H9 (cell line): ENCODE measurements around the gene WDR74. TPM values are rescaled to one million over a fixed set of nuclear protein-coding genes. Genes with fewer than 3 reads are reported as not detected.

Experiments
- DNase-seq: peaks from one replicate; pipeline ENCODE4 v3.0.0-alpha.2; 2017
- H2AFZ ChIP-seq: one replicate; pipeline ENCODE4 v1.6.1; 2013; ENCODE audit warnings: mild to moderate bottlenecking, low read length, control low read depth, moderate library complexity
- H2AK5ac ChIP-seq: 2 replicates; pipeline ENCODE4 v1.6.1; 2013; ENCODE audit warnings: low read length, control low read depth, mixed read lengths; ENCODE audit not compliant: insufficient read length
- H2BK120ac ChIP-seq: one replicate; pipeline ENCODE4 v1.6.1; 2013; ENCODE audit warnings: low read depth, mild to moderate bottlenecking, low read length, control low read depth, inconsistent platforms; ENCODE audit not compliant: poor library complexity, severe bottlenecking
- H2BK12ac ChIP-seq: 2 replicates; pipeline ENCODE4 v1.6.1; 2013; ENCODE audit warnings: low read length, control low read depth, mixed read lengths, low read depth; ENCODE audit not compliant: insufficient read length
- H2BK15ac ChIP-seq: 2 replicates; pipeline ENCODE4 v1.6.1; 2013; ENCODE audit warnings: low read depth, low read length, control low read depth
- H2BK20ac ChIP-seq: one replicate; pipeline ENCODE4 v1.6.1; 2013; ENCODE audit warnings: low read depth, mild to moderate bottlenecking, low read length, control low read depth, inconsistent platforms; ENCODE audit not compliant: poor library complexity, severe bottlenecking
- H2BK5ac ChIP-seq: 2 replicates; pipeline ENCODE4 v1.6.1; 2013; ENCODE audit warnings: low read length, control low read depth, mixed read lengths; ENCODE audit not compliant: insufficient read length
- H3K14ac ChIP-seq: 2 replicates; pipeline ENCODE4 v1.6.1; 2013; ENCODE audit warnings: low read length, control low read depth; ENCODE audit not compliant: insufficient read depth
- H3K18ac ChIP-seq: 2 replicates; pipeline ENCODE4 v1.6.1; 2013; ENCODE audit warnings: low read depth, mild to moderate bottlenecking, mixed read lengths, low read length, control low read depth; ENCODE audit not compliant: insufficient read length
- H3K23ac ChIP-seq: 2 replicates; pipeline ENCODE4 v1.6.1; 2013; ENCODE audit warnings: low read length, control low read depth, mixed read lengths, low read depth; ENCODE audit not compliant: insufficient read length
- H3K23me2 ChIP-seq: 2 replicates; pipeline ENCODE4 v1.6.1; 2013; ENCODE audit warnings: low read depth, mild to moderate bottlenecking, mixed read lengths, low read length, control low read depth; ENCODE audit not compliant: insufficient read length, poor library complexity, severe bottlenecking
- H3K27ac ChIP-seq: 2 replicates; pipeline ENCODE4 v1.5.1; 2013; ENCODE audit warnings: low read length, control low read depth, mixed read lengths, low read depth; ENCODE audit not compliant: insufficient read length
- H3K27me3 ChIP-seq: 2 replicates; pipeline ENCODE4 v1.6.1; 2013; ENCODE audit warnings: low read length, control low read depth, inconsistent platforms; ENCODE audit not compliant: insufficient read depth
- H3K4ac ChIP-seq: 2 replicates; pipeline ENCODE4 v1.6.1; 2013; ENCODE audit warnings: low read depth, mild to moderate bottlenecking, control low read depth, inconsistent platforms, low read length, moderate library complexity
- H3K4me1 ChIP-seq: 2 replicates; pipeline ENCODE4 v1.6.1; 2013; ENCODE audit warnings: low read length, control low read depth, inconsistent platforms; ENCODE audit not compliant: insufficient read depth
- H3K4me2 ChIP-seq: 2 replicates; pipeline ENCODE4 v1.6.1; 2013; ENCODE audit warnings: low read length, control low read depth, mixed read lengths; ENCODE audit not compliant: insufficient read length, insufficient read depth
- H3K56ac ChIP-seq: 2 replicates; pipeline ENCODE4 v1.6.1; 2013; ENCODE audit warnings: low read depth, mild to moderate bottlenecking, mixed read lengths, low read length, control low read depth; ENCODE audit not compliant: insufficient read length
- H3K79me1 ChIP-seq: 2 replicates; pipeline ENCODE4 v1.6.1; 2013; ENCODE audit warnings: low read depth, mild to moderate bottlenecking, moderate library complexity, low read length, control low read depth, inconsistent platforms; ENCODE audit not compliant: insufficient read depth, poor library complexity, severe bottlenecking
- H3K79me2 ChIP-seq: 2 replicates; pipeline ENCODE4 v1.6.1; 2013; ENCODE audit warnings: low read length, control low read depth, inconsistent platforms; ENCODE audit not compliant: insufficient read depth
- H3K9ac ChIP-seq: 2 replicates; pipeline ENCODE4 v1.6.1; 2013; ENCODE audit warnings: low read length, control low read depth, mixed read lengths; ENCODE audit not compliant: insufficient read length; ENCODE audit errors: extremely low read depth
- H3K9me3 ChIP-seq: one replicate; pipeline ENCODE4 v1.6.1; 2013; ENCODE audit warnings: low read depth, low read length, inconsistent platforms; ENCODE audit not compliant: control insufficient read depth
- H3T11ph ChIP-seq: one replicate; pipeline ENCODE4 v1.6.1; 2013; ENCODE audit warnings: mild to moderate bottlenecking, low read length, control low read depth, inconsistent platforms
- H4K20me1 ChIP-seq: one replicate; pipeline ENCODE4 v1.6.1; 2013; ENCODE audit not compliant: control insufficient read depth, insufficient read length, insufficient read depth
- H4K5ac ChIP-seq: 2 replicates; pipeline ENCODE4 v1.6.1; 2013; ENCODE audit warnings: low read depth, mild to moderate bottlenecking, mixed read lengths, low read length, control low read depth; ENCODE audit not compliant: insufficient read length
- H4K8ac ChIP-seq: replicated peaks from 2 replicates; pipeline ENCODE4 v1.6.1; 2013; ENCODE audit warnings: low read length, control low read depth, mixed read lengths, low read depth; ENCODE audit not compliant: insufficient read length
- H4K91ac ChIP-seq: 2 replicates; pipeline ENCODE4 v1.6.1; 2013; ENCODE audit warnings: low read depth, mild to moderate bottlenecking, moderate library complexity, mixed read lengths, low read length, control low read depth; ENCODE audit not compliant: insufficient read length
- H3K27ac Mint-ChIP-seq, 3 experiments: 2 replicates in 2 of 3; 3 replicates in 1 of 3; pipeline ENCODE4 v1.8.0; 2020 to 2021; ENCODE audit warnings: mixed read lengths in 3 of 3, mild to moderate bottlenecking in 1 of 3, moderate library complexity in 1 of 3
- H3K27me3 Mint-ChIP-seq: 2 replicates; pipeline ENCODE4 v1.8.0; 2021; ENCODE audit warnings: low read depth, mild to moderate bottlenecking, moderate library complexity, mixed read lengths
- H3K36me3 Mint-ChIP-seq, 3 experiments: 2 replicates in 2 of 3; 3 replicates in 1 of 3; pipeline ENCODE4 v1.8.0; 2020 to 2021; ENCODE audit warnings: low read depth in 3 of 3, mixed read lengths in 3 of 3; ENCODE audit not compliant: insufficient read depth in 1 of 3
- H3K4me1 Mint-ChIP-seq, 2 experiments: 2 replicates each; pipeline ENCODE4 v1.8.0; 2020; ENCODE audit warnings: mixed read lengths in 2 of 2
- H3K4me3 Mint-ChIP-seq, 2 experiments: 2 replicates in 1 of 2; 3 replicates in 1 of 2; pipeline ENCODE4 v1.8.0; 2020 to 2021; ENCODE audit warnings: mild to moderate bottlenecking in 2 of 2, mixed read lengths in 2 of 2, moderate library complexity in 1 of 2
- H3K9me3 Mint-ChIP-seq, 2 experiments: 2 replicates in 1 of 2; 3 replicates in 1 of 2; pipeline ENCODE4 v1.8.0; 2020; ENCODE audit warnings: mild to moderate bottlenecking in 2 of 2, mixed read lengths in 2 of 2, moderate library complexity in 1 of 2
- WGBS: extraction: QIAGEN DNeasy Blood & Tissue Kit; methylation state at CpG from one replicate; pipeline ENCODE4 v1.1.7; 2013; ENCODE audit warnings: missing lambda C conversion rate, low lambda C conversion rate, mixed read lengths; ENCODE audit not compliant: insufficient read length; ENCODE audit errors: extremely low coverage; 5-methylcytosine and 5-hydroxymethylcytosine counted together
- total RNA-seq: library from RNA; stranded (reverse); gene quantifications from 2 replicates; pipeline ENCODE4 v1.2.1, GENCODE V29; 2021
- TF ChIP-seq, protein P1 (sequence below): fragments of 200-600 bp; sonication (generic); conservative IDR thresholded peaks from 3 replicates; pipeline ENCODE4 v1.8.0; 2021; ENCODE audit warnings: antibody characterized with exemption, mild to moderate bottlenecking

WDR74 gene
- total RNA-seq, 1 experiment from 2014 or later, result 121 TPM

DNA sequence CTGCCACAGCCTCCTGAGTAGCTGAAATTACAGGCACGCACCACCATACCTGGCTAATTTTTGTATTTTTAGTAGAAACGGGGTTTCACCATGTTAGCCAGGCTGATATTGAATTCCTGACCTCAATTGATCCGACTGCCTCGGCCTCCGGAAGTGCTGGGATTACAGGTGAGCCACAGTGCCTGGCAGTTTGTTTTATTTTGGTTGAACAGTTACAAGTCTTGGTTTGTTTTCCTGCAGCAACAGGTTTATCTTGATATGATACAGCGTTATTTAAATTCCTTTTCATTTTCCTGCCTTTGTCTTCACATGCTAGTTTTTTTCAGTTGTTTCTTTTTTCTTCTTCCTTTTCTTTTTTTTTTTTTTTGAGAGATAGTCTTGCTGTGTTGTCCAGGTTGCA, 37.3 kb upstream of the WDR74 start:
- Histone ChIP-seq H3K4ac (no peak overlapping the region), H2AFZ (no peak overlapping the region), H3K56ac (no peak overlapping the region), H3K18ac (no peak overlapping the region), H3K23me2 (peaks cover 11% of the 10 kb centered on the region), H4K20me1 (no peaks in the 10 kb centered on the region), H2BK20ac (no peak overlapping the region), H3K23ac (no peak overlapping the region), H4K5ac (no peak overlapping the region), H3K9me3 (no peaks in the 10 kb centered on the region), H3K27me3 (no peaks in the 10 kb centered on the region), H2BK15ac (no peak overlapping the region), H2BK12ac (no peak overlapping the region), H2BK120ac (no peak overlapping the region), H4K8ac (no peak overlapping the region), H3T11ph (no peak overlapping the region), H2BK5ac (no peak overlapping the region), H3K4me1 (no peaks in the 10 kb centered on the region; the same call in 1 of the 2 replicates), H3K9ac (no peak overlapping the region), H3K4me2 (no peak overlapping the region), H3K79me1 (peaks cover 8% of the 10 kb centered on the region), H3K79me2 (peaks cover 6% of the 10 kb centered on the region; the same call in 1 of the 2 replicates), H3K27ac (no peak overlapping the region), H2AK5ac (no peak overlapping the region), H4K91ac (no peak overlapping the region), H3K14ac (no peak overlapping the region)
- Mint-ChIP-seq H3K27ac (peak overlapping the region in 1 of 3 experiments; percentile 56; a peak in 2 of 7 replicates), H3K36me3 (peaks cover 34 to 80% (median 54%) of the 10 kb centered on the region in 3 experiments), H3K4me1 (peaks cover 14 to 21% of the 10 kb centered on the region in 2 experiments), H3K4me3 (no peak overlapping the region), H3K27me3 (peaks cover 5% of the 10 kb centered on the region), H3K9me3 (peaks cover 2 to 3% of the 10 kb centered on the region in 2 experiments; a peak in 3 of 5 replicates)
- TF ChIP-seq, protein P1, sequence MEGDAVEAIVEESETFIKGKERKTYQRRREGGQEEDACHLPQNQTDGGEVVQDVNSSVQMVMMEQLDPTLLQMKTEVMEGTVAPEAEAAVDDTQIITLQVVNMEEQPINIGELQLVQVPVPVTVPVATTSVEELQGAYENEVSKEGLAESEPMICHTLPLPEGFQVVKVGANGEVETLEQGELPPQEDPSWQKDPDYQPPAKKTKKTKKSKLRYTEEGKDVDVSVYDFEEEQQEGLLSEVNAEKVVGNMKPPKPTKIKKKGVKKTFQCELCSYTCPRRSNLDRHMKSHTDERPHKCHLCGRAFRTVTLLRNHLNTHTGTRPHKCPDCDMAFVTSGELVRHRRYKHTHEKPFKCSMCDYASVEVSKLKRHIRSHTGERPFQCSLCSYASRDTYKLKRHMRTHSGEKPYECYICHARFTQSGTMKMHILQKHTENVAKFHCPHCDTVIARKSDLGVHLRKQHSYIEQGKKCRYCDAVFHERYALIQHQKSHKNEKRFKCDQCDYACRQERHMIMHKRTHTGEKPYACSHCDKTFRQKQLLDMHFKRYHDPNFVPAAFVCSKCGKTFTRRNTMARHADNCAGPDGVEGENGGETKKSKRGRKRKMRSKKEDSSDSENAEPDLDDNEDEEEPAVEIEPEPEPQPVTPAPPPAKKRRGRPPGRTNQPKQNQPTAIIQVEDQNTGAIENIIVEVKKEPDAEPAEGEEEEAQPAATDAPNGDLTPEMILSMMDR, result no peak
- WGBS, result no CpG with 5 or more reads among the region's 6 CpGs
- DNase-seq, result no peak
